Body of pancreas (tissue), 4 donors: ENCODE measurements around the gene FBLN2. TPM values are rescaled to one million over a fixed set of nuclear protein-coding genes. Genes with fewer than 3 reads are reported as not detected.

Source experiments
- ATAC-seq: fragments of 150-250 bp; one replicate; pipeline ENCODE4 v1.9.1; 2016
- DNase-seq, 4 donors: peaks; one replicate each; pipeline ENCODE4 v3.0.0-alpha.2; 2019
- H3K27ac ChIP-seq, 4 donors: fragments of 200-600 bp; sonication (generic); 1 replicate in 3 of 4; 2 replicates in 1 of 4; pipeline versions ENCODE4 v1.5.1 to v1.6.1; 2016 to 2019; ENCODE audit warnings: mild to moderate bottlenecking in 1 of 4, mixed read lengths in 1 of 4, moderate library complexity in 1 of 4
- H3K27me3 ChIP-seq, 2 donors: fragments of 200-600 bp; sonication (generic); one replicate each; pipeline ENCODE4 v1.6.0; 2016; ENCODE audit warnings: mild to moderate bottlenecking in 1 of 2
- H3K36me3 ChIP-seq, 2 donors: fragments of 200-600 bp; sonication (generic); replicated peaks in 1 of 2; 2 replicates each; pipeline ENCODE4 v1.5.1; 2016; ENCODE audit warnings: low read depth in 2 of 2; ENCODE audit not compliant: insufficient read depth in 1 of 2
- H3K4me1 ChIP-seq: fragments of 200-600 bp; sonication (generic); one replicate; pipeline ENCODE4 v1.6.0; 2016
- H3K4me3 ChIP-seq, 2 donors: fragments of 200-600 bp; sonication (generic); 1 replicate in 1 of 2; 2 replicates in 1 of 2; pipeline ENCODE4 v1.5.1; 2016 to 2019
- H3K9me3 ChIP-seq, 3 donors: fragments of 200-600 bp; sonication (generic); 1 replicate in 2 of 3; 2 replicates in 1 of 3; pipeline ENCODE4 v1.5.1; 2016
- POLR2A ChIP-seq, 3 donors: fragments of 450-650 bp; IDR thresholded peaks; one replicate each; pipeline ENCODE4 v1.6.1; 2016; ENCODE audit warnings: antibody characterized with exemption in 3 of 3, mild to moderate bottlenecking in 2 of 3
- WGBS, 2 donors: methylation state at CpG; one replicate each; pipeline ENCODE4 v1.1.5; 2017; 5-methylcytosine and 5-hydroxymethylcytosine counted together
- intact Hi-C: fragments of 100-400 bp; cut with DNase I; formaldehyde crosslinking; loops from one replicate; pipeline ENCODE4 v1.15.1; 2023
- total RNA-seq, 2 donors: library from RNA; depleted of rRNA; stranded (reverse); fragments of >200 nt; gene quantifications; one replicate each; pipeline ENCODE4 v1.1.0, GENCODE V29; 2016
- TF ChIP-seq, protein P1 (sequence below), 7 experiments: fragments of 450-650 bp in 4 of 7; fragments of 200-600 bp in 3 of 7; sonication (generic) in 3 of 7; IDR thresholded peaks; one replicate each; pipeline ENCODE4 v1.5.1; 2016 to 2019; ENCODE audit warnings: antibody characterized with exemption in 7 of 7

Gene FBLN2
- total RNA-seq, 2 donors from 2014 or later: 18.9 to 54.7 TPM

DNA sequence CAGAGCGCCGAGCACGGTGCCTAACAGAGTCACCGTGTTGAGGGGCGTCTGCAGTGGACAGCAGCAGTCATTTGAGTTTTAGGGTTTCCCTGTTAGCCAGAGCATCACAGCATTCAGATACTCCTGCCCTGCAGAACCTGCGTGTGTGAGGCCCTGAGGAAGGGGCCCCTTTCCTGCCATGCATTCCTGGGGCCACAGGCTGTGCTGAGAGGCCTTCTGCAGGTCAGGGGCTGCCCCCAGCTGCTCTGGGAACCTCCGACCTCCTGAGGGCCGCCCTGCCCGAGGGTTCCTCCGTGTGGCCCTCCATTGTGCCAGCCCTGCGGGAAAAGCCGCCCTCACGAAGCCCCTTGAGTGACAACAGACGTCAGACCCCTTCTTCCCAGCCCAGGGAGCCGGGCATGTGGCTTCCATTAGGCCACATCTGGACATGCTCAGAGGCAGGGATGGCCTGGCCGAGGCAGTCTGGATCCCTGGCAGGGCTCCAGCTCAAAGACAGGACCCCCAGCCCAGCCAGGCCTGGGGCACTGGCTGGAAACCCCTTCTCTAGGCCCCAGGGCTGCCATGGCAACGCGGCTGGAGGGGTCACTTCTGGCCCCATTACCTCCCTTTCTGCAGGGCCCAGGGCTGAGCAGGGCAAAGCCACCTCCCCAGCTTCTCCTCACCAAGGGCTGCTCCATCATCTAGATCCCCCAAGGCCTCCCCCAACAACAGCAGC, 25.3 kb downstream of the FBLN2 start:
- no peaks in the 10 kb centered on the region for H3K27me3 ChIP-seq
- no peaks in the 10 kb centered on the region for H3K36me3 ChIP-seq
- 81 to 88% methylated on average over 4 to 18 of the region's 18 CpGs for WGBS, 2 donors
- ATAC-seq: no peak
- no peak for TF ChIP-seq POLR2A (IDR thresholded peaks at IDR 0.05)
- TF ChIP-seq, protein P1, sequence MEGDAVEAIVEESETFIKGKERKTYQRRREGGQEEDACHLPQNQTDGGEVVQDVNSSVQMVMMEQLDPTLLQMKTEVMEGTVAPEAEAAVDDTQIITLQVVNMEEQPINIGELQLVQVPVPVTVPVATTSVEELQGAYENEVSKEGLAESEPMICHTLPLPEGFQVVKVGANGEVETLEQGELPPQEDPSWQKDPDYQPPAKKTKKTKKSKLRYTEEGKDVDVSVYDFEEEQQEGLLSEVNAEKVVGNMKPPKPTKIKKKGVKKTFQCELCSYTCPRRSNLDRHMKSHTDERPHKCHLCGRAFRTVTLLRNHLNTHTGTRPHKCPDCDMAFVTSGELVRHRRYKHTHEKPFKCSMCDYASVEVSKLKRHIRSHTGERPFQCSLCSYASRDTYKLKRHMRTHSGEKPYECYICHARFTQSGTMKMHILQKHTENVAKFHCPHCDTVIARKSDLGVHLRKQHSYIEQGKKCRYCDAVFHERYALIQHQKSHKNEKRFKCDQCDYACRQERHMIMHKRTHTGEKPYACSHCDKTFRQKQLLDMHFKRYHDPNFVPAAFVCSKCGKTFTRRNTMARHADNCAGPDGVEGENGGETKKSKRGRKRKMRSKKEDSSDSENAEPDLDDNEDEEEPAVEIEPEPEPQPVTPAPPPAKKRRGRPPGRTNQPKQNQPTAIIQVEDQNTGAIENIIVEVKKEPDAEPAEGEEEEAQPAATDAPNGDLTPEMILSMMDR (IDR thresholded peaks at IDR 0.05): no peak
- no peak overlapping the region for H3K4me3 ChIP-seq
- H3K4me1 ChIP-seq: no peaks in the 10 kb centered on the region
- H3K27ac ChIP-seq: no peak overlapping the region
- no peak for DNase-seq
- intact Hi-C loops: no loop called here
- H3K9me3 ChIP-seq: no peaks in the 10 kb centered on the region

DNA sequence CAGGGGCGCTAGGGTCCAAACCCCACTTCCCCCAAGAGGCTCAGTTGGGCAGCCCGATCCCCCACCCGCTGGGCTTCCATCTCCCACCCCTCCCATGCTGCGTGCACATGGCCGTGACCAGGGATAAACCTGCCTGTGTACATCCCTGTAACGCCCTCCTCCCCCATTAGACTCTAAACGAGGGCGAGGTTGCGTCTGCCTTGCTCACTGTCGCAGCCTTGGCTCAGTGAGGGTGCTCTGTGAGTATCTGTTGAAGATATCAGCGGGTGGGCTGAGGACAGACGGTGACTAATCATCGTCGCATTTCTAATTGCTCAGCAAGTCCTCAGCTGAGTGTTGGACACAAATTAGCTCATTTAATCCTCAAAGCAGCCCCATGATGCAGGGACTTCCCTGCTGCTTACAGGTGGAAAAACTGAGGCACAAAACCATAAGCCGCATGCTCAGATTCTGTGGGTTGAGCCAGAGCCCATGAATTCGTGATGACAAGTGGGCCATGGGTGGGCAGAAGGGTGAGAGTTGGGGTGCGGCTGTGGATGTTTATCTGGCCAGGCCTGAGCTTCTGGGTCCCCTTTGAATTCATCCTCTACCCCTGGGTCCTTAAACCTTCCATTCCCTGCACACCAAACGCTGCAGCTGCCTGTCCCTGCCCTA, 26.0 kb downstream of the FBLN2 start:
- Histone ChIP-seq H3K36me3 (no peaks in the 10 kb centered on the region), H3K4me3 (no peak overlapping the region), H3K27ac (no peak overlapping the region), H3K27me3 (no peaks in the 10 kb centered on the region), H3K9me3 (no peaks in the 10 kb centered on the region), H3K4me1 (no peaks in the 10 kb centered on the region)
- DNase-seq (no peak), ATAC-seq (no peak)
- no peak for TF ChIP-seq POLR2A (IDR thresholded peaks at IDR 0.05)
- TF ChIP-seq, protein P1 (IDR thresholded peaks at IDR 0.05): no peak
- 68 to 78% methylated on average over 16 to 17 of the region's 18 CpGs for WGBS, 2 donors
- intact Hi-C loops: no loop called here

DNA sequence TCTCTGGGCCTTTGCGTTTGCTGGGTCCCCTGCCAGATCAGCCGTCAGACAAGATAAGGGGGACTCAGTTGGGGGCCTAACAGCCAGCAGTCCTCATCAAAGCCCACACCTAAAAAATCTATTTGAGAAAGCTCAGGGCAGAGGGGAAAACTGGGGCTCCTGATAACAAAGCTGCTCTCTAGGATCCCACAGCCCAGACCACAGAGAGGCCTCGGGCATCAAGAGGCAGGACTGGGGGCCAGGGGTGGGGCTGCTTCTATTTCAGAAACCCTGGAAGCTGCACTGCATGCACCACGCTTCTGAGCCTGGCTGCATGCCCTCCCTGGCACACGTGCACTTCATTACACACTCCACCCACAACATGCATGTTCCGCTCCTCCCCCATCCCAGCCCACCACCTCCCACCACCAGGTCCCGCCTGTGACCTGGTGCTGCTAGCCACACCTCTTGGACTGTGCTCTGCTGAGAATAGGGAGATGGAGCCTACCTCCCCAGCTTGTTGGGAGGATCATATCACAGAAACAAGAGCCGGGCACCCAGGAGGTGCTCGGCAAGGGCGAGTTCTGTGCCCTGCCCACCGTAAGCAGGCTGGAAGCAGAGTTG, 26.6 kb downstream of the FBLN2 start:
- H3K4me1 ChIP-seq: no peaks in the 10 kb centered on the region
- no peak overlapping the region for H3K27ac ChIP-seq
- DNase-seq (no peak), ATAC-seq (no peak)
- no peaks in the 10 kb centered on the region for H3K9me3 ChIP-seq
- no peaks in the 10 kb centered on the region for H3K27me3 ChIP-seq
- intact Hi-C loops: no loop called here
- no peaks in the 10 kb centered on the region for H3K36me3 ChIP-seq
- 69 to 79% methylated on average over 6 to 11 of the region's 11 CpGs for whole genome bisulfite sequencing, 2 donors
- H3K4me3 ChIP-seq: no peak overlapping the region
- TF ChIP-seq, protein P1 (IDR thresholded peaks at IDR 0.05): no peak
- TF ChIP-seq POLR2A (IDR thresholded peaks at IDR 0.05): no peak

DNA sequence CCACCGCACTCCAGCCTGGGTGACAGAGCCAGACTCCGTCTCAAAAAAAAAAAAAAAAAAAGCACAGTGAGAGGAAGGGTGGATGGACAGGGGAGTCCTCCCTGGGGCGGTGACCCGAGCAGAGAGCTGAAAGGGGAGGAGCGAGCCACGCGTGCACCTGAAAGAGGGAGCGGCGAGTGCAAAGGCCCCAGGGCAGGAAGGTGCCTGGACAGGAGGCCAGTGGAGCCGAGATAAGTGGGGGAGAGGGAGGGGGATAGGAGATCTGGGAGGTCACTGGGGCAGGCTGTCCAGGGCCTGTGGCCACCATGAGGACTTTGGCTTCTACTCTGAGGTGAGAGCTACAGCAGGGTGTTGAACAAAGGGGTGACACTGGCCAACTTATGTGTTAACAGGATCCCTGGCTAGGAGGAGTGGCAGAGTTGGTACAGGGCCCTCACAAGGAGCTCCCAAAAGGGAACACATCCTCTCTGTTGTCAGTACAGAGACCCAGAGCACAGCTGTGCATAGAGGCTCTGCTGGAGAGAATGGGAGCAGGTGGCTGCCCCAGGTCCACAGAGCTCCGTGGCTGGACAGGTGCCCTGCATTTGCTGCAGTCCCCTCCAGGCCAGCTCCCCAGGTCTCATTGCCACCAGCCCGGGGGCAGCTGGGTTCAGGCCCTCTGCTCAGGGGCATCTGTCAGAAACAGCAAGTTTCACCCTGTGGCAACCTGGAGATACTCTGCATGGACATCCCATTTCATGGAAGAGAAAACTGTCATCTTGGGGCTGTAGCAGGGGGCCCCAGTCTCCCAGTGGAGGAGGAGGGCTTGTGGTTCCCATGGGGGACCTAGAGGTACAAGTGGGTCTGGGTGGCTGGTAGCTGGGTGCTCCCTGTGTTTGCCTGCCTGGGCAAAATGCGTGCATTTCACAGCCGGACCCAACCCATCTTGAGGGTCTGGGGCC, 28.5 kb downstream of the FBLN2 start:
- Histone ChIP-seq H3K9me3 (no peaks in the 10 kb centered on the region), H3K4me3 (no peak overlapping the region), H3K4me1 (no peaks in the 10 kb centered on the region), H3K27me3 (no peaks in the 10 kb centered on the region), H3K36me3 (no peaks in the 10 kb centered on the region), H3K27ac (no peak overlapping the region)
- no peak for DNase-seq
- ATAC-seq: no peak
- WGBS, 2 donors: 87 to 95% methylated on average over 13 to 14 of the region's 14 CpGs
- intact Hi-C loops: no loop called here
- TF ChIP-seq, protein P1 (IDR thresholded peaks at IDR 0.05): no peak
- TF ChIP-seq POLR2A (IDR thresholded peaks at IDR 0.05): no peak
